Neuronal stem cell (in vitro differentiated cells): ENCODE data around the gene PDE10A.
A peak's percentile ranks its signal among the peaks of the same experiment; 100 is the strongest.

Source experiments
- DNase-seq: peaks from one replicate; pipeline ENCODE4 v3.0.0-alpha.2; 2013; ENCODE audit warnings: low spot score
- H2AFZ ChIP-seq: one replicate; pipeline ENCODE4 v1.6.1; 2013; ENCODE audit warnings: mild to moderate bottlenecking, low read length, inconsistent platforms
- H2AK5ac ChIP-seq: 2 replicates; pipeline ENCODE4 v1.6.1; 2013; ENCODE audit warnings: low read depth, mild to moderate bottlenecking, inconsistent platforms, low read length, moderate library complexity, mixed read lengths
- H2BK120ac ChIP-seq: 2 replicates; pipeline ENCODE4 v1.6.1; 2013; ENCODE audit warnings: low read depth, mild to moderate bottlenecking, inconsistent platforms, low read length, moderate library complexity, mixed read lengths
- H2BK12ac ChIP-seq: one replicate; pipeline ENCODE4 v1.6.1; 2013; ENCODE audit warnings: low read length, inconsistent platforms
- H2BK15ac ChIP-seq: 2 replicates; pipeline ENCODE4 v1.6.1; 2013; ENCODE audit warnings: mild to moderate bottlenecking, low read length, inconsistent platforms, mixed read lengths
- H2BK5ac ChIP-seq: one replicate; pipeline ENCODE4 v1.6.1; 2013; ENCODE audit warnings: inconsistent platforms, mild to moderate bottlenecking, low read length, moderate library complexity
- H3K14ac ChIP-seq: one replicate; pipeline ENCODE4 v1.6.1; 2013; ENCODE audit warnings: low read length, inconsistent platforms
- H3K18ac ChIP-seq: 2 replicates; pipeline ENCODE4 v1.6.1; 2013; ENCODE audit warnings: low read length, inconsistent platforms
- H3K23ac ChIP-seq: 2 replicates; pipeline ENCODE4 v1.6.1; 2013; ENCODE audit warnings: low read depth, mild to moderate bottlenecking, mixed read lengths, low read length, inconsistent platforms; ENCODE audit not compliant: poor library complexity
- H3K27ac ChIP-seq: replicated peaks from 3 replicates; pipeline ENCODE4 v1.5.1; 2013; ENCODE audit warnings: low read length, inconsistent platforms
- H3K27me3 ChIP-seq, 3 experiments: 2 replicates each; pipeline ENCODE4 v1.6.1; 2013; ENCODE audit warnings: low read length in 3 of 3, mild to moderate bottlenecking in 2 of 3, inconsistent platforms in 1 of 3, low read depth in 1 of 3, mixed read lengths in 1 of 3, moderate library complexity in 1 of 3; ENCODE audit not compliant: control insufficient read depth in 3 of 3, insufficient read depth in 3 of 3
- H3K36me3 ChIP-seq, 2 donors: replicated peaks in 1 of 2; 2 replicates each; pipeline ENCODE4 v1.6.1; 2013; ENCODE audit warnings: low read length in 2 of 2; ENCODE audit not compliant: control insufficient read depth in 2 of 2, insufficient read depth in 2 of 2
- H3K4ac ChIP-seq: 2 replicates; pipeline ENCODE4 v1.6.1; 2013; ENCODE audit warnings: inconsistent platforms, mild to moderate bottlenecking, low read length, moderate library complexity
- H3K4me1 ChIP-seq, 2 donors: 1 replicate in 1 of 2; 2 replicates in 1 of 2; pipeline ENCODE4 v1.6.1; 2013; ENCODE audit warnings: low read length in 2 of 2, low read depth in 1 of 2; ENCODE audit not compliant: control insufficient read depth in 2 of 2, insufficient read depth in 1 of 2
- H3K4me2 ChIP-seq: one replicate; pipeline ENCODE4 v1.6.1; 2013; ENCODE audit warnings: mild to moderate bottlenecking, low read length, inconsistent platforms; ENCODE audit not compliant: insufficient read depth, poor library complexity, severe bottlenecking
- H3K4me3 ChIP-seq, 2 donors: 2 replicates each; pipeline ENCODE4 v1.5.1; 2013; ENCODE audit warnings: low read length in 2 of 2, mild to moderate bottlenecking in 2 of 2, inconsistent platforms in 1 of 2, moderate library complexity in 1 of 2
- H3K79me1 ChIP-seq: one replicate; pipeline ENCODE4 v1.6.1; 2013; ENCODE audit warnings: low read depth, mild to moderate bottlenecking, inconsistent platforms, low read length, moderate library complexity
- H3K9ac ChIP-seq: one replicate; pipeline ENCODE4 v1.6.1; 2013; ENCODE audit warnings: mild to moderate bottlenecking, low read depth, low read length, inconsistent platforms; ENCODE audit not compliant: poor library complexity
- H3K9me3 ChIP-seq, 2 donors: replicated peaks in 1 of 2; 2 replicates each; pipeline versions ENCODE3 to v1.6.1; 2013; ENCODE audit warnings: low read length in 2 of 2, mild to moderate bottlenecking in 2 of 2, inconsistent platforms in 1 of 2, low read depth in 1 of 2, mixed read lengths in 1 of 2, moderate library complexity in 1 of 2; ENCODE audit not compliant: control insufficient read depth in 2 of 2, insufficient read depth in 1 of 2
- H4K8ac ChIP-seq: one replicate; pipeline ENCODE4 v1.6.1; 2013; ENCODE audit warnings: low read depth, mild to moderate bottlenecking, inconsistent platforms, low read length, moderate library complexity
- H4K91ac ChIP-seq: one replicate; pipeline ENCODE4 v1.6.1; 2013; ENCODE audit warnings: low read length, low read depth, mild to moderate bottlenecking, inconsistent platforms; ENCODE audit not compliant: poor library complexity
- WGBS, 2 donors: extraction: QIAGEN DNeasy Blood & Tissue Kit; methylation state at CpG; one replicate each; pipeline ENCODE4 v1.1.7; 2013; ENCODE audit warnings: missing lambda C conversion rate in 2 of 2, mixed read lengths in 1 of 2; ENCODE audit not compliant: insufficient read length in 2 of 2, insufficient replicate concordance in 1 of 2; ENCODE audit errors: extremely low coverage in 2 of 2; 5-methylcytosine and 5-hydroxymethylcytosine counted together

Gene PDE10A

GRCh38 chr6:165704045-165704748, 41.2 kb upstream of the PDE10A start:
- H3K4me3 ChIP-seq = no peak overlapping the region
- H2AK5ac ChIP-seq = no peak overlapping the region
- no peak for DNase-seq
- no peak overlapping the region for H3K18ac ChIP-seq
- H3K4me2 ChIP-seq = no peak overlapping the region
- H3K9me3 ChIP-seq = no peaks in the 10 kb centered on the region
- H3K14ac ChIP-seq = no peak overlapping the region
- H3K4ac ChIP-seq = no peak overlapping the region
- H3K79me1 ChIP-seq = no peaks in the 10 kb centered on the region
- H3K23ac ChIP-seq = no peak overlapping the region
- no peak overlapping the region for H2BK120ac ChIP-seq
- no peak overlapping the region for H4K91ac ChIP-seq
- no peak overlapping the region for H3K27ac ChIP-seq
- no CpG with 5 or more reads among the region's 9 CpGs for WGBS, 2 donors
- H2BK15ac ChIP-seq = no peak overlapping the region
- peaks cover 4 to 7% of the 10 kb centered on the region in 2 donors for H3K4me1 ChIP-seq
- H3K9ac ChIP-seq = no peak overlapping the region
- H4K8ac ChIP-seq = no peak overlapping the region
- no peak overlapping the region for H2BK12ac ChIP-seq
- no peak overlapping the region for H2BK5ac ChIP-seq
- peak overlapping the region; percentile 72 for H2AFZ ChIP-seq
- no peaks in the 10 kb centered on the region for H3K27me3 ChIP-seq
- no peaks in the 10 kb centered on the region for H3K36me3 ChIP-seq

- H3K9me3 ChIP-seq = no peaks in the 10 kb centered on the region
- H2BK5ac ChIP-seq = no peak overlapping the region
- no peak overlapping the region for H4K91ac ChIP-seq
- H3K14ac ChIP-seq = no peak overlapping the region
- no peak for DNase-seq
- no peak overlapping the region for H2BK15ac ChIP-seq
- no peak overlapping the region for H3K4me2 ChIP-seq
- no peak overlapping the region for H2BK12ac ChIP-seq
- no peaks in the 10 kb centered on the region for H3K27me3 ChIP-seq
- no peak overlapping the region for H3K9ac ChIP-seq
- H3K36me3 ChIP-seq = no peaks in the 10 kb centered on the region
- no peak overlapping the region for H3K27ac ChIP-seq
- peaks cover 4 to 7% of the 10 kb centered on the region in 2 donors for H3K4me1 ChIP-seq
- WGBS, 2 donors = no CpG with 5 or more reads among the region's 10 CpGs
- H3K4me3 ChIP-seq = no peak overlapping the region
- H3K18ac ChIP-seq = no peak overlapping the region
- H2BK120ac ChIP-seq = no peak overlapping the region
- H3K79me1 ChIP-seq = no peaks in the 10 kb centered on the region
- no peak overlapping the region for H3K23ac ChIP-seq
- H2AK5ac ChIP-seq = no peak overlapping the region
- H2AFZ ChIP-seq = no peak overlapping the region
- no peak overlapping the region for H3K4ac ChIP-seq
- no peak overlapping the region for H4K8ac ChIP-seq
These were observed 39.6 kb upstream of the PDE10A start for GRCh38 chr6:165702669-165703068.

- no CpG with 5 or more reads among the region's 11 CpGs for WGBS, 2 donors
- peak overlapping the region; percentile 53 for H3K9ac ChIP-seq
- no peak overlapping the region for H3K14ac ChIP-seq
- no peaks in the 10 kb centered on the region for H3K79me1 ChIP-seq
- peaks cover 7% of the 10 kb centered on the region in 2 donors for H3K4me1 ChIP-seq
- H2BK5ac ChIP-seq = no peak overlapping the region
- H4K91ac ChIP-seq = no peak overlapping the region
- peak overlapping the region in 1 of 2 donors; percentile 52 for H3K4me3 ChIP-seq
- H2AFZ ChIP-seq = no peak overlapping the region
- H3K36me3 ChIP-seq = no peaks in the 10 kb centered on the region
- H3K23ac ChIP-seq = no peak overlapping the region
- DNase-seq = no peak
- H3K4me2 ChIP-seq = no peak overlapping the region
- H3K27me3 ChIP-seq = no peaks in the 10 kb centered on the region
- H3K27ac ChIP-seq = no peak overlapping the region
- H4K8ac ChIP-seq = no peak overlapping the region
- H2BK120ac ChIP-seq = no peak overlapping the region
- no peak overlapping the region for H2AK5ac ChIP-seq
- peak overlapping the region; percentile 1 for H3K18ac ChIP-seq
- H3K4ac ChIP-seq = no peak overlapping the region
- H2BK15ac ChIP-seq = no peak overlapping the region
- H3K9me3 ChIP-seq = no peaks in the 10 kb centered on the region
- no peak overlapping the region for H2BK12ac ChIP-seq
These were observed 38.7 kb upstream of the PDE10A start for GRCh38 chr6:165701564-165702354.

DNA sequence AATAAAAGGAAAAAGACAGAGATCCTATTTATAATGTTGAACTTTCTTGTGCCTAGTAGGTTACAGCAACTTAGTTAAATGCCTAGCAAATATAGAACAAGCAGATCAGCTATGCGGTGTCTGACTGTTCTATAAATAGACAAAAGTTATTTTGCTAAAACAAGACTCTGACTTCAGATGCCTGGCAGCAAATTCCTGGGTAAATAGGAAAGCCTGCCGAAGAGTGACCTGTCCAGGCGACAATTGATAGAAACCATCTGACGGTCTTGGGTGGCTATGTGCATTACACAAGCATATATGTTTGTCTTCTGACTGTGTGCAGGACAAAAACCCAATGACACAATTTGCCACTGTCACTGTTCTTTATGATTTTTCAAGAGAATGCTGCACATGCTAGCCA, 38.0 kb upstream of the PDE10A start:
- no CpG with 5 or more reads among the region's 4 CpGs for WGBS, 2 donors
- no peak overlapping the region for H3K14ac ChIP-seq
- no peak overlapping the region for H2BK15ac ChIP-seq
- H4K8ac ChIP-seq = no peak overlapping the region
- DNase-seq = no peak
- no peak overlapping the region for H3K23ac ChIP-seq
- H3K4me1 ChIP-seq = peaks cover 7% of the 10 kb centered on the region in 2 donors
- H3K36me3 ChIP-seq = no peaks in the 10 kb centered on the region
- no peak overlapping the region for H2AFZ ChIP-seq
- no peaks in the 10 kb centered on the region for H3K9me3 ChIP-seq
- H2BK5ac ChIP-seq = no peak overlapping the region
- H3K27me3 ChIP-seq = no peaks in the 10 kb centered on the region
- no peak overlapping the region for H3K27ac ChIP-seq
- no peak overlapping the region for H3K4ac ChIP-seq
- H3K18ac ChIP-seq = no peak overlapping the region
- H2BK120ac ChIP-seq = no peak overlapping the region
- H3K4me3 ChIP-seq = no peak overlapping the region
- H3K9ac ChIP-seq = no peak overlapping the region
- H2BK12ac ChIP-seq = no peak overlapping the region
- H4K91ac ChIP-seq = no peak overlapping the region
- H3K79me1 ChIP-seq = no peaks in the 10 kb centered on the region
- H2AK5ac ChIP-seq = no peak overlapping the region
- no peak overlapping the region for H3K4me2 ChIP-seq
